B cell (primary cell): ENCODE measurements around the gene SSBP2. TPM values are rescaled to one million over a fixed set of nuclear protein-coding genes. Genes with fewer than 3 reads are reported as not detected.
A peak's percentile ranks its signal among the peaks of the same experiment; 100 is the strongest.

Source experiments
- ATAC-seq: fragments of 200-7000 bp; cut with Tn5 transposase; one replicate; pipeline ENCODE4 v1.10.0; 2021; ENCODE audit warnings: low read depth, mild to moderate bottlenecking, moderate number of reproducible peaks, moderate library complexity
- CTCF ChIA-PET: fragments of 350-600 bp; sonication (Branson Sonifier 250); formaldehyde crosslinking; loops from one replicate; lab custom pipeline; 2021; ENCODE audit warnings: antibody characterized with exemption, inconsistent platforms; lab: Charles Lee
- POLR2A ChIA-PET: fragments of 350-600 bp; sonication (Branson Sonifier 250); formaldehyde crosslinking; loops from one replicate; lab custom pipeline; 2021; ENCODE audit warnings: antibody characterized with exemption; lab: Charles Lee
- DNase-seq: peaks from one replicate; pipeline ENCODE4 v3.0.0; 2013
- H2AFZ ChIP-seq: 2 replicates; pipeline ENCODE4 v1.6.1; 2012; ENCODE audit warnings: mild to moderate bottlenecking, low read depth, low read length; ENCODE audit not compliant: insufficient read depth, poor library complexity, severe bottlenecking
- H3K27ac ChIP-seq, 2 donors: 1 replicate in 1 of 2; 2 replicates in 1 of 2; pipeline ENCODE4 v1.5.1; 2012 to 2013; ENCODE audit warnings: low read length in 2 of 2, mild to moderate bottlenecking in 2 of 2, moderate library complexity in 1 of 2
- H3K27me3 ChIP-seq, 4 experiments: fragments of 200-600 bp in 1 of 4; sonication (generic) in 1 of 4; replicated peaks in 1 of 4; 1 replicate in 2 of 4; 2 replicates in 2 of 4; pipeline versions ENCODE4 v1.6.1 to v1.7.0; 2013 to 2016; ENCODE audit warnings: low read length in 3 of 4, mild to moderate bottlenecking in 2 of 4, mixed read lengths in 1 of 4, moderate library complexity in 1 of 4; ENCODE audit not compliant: insufficient read depth in 4 of 4, control insufficient read depth in 3 of 4; ENCODE audit errors: control extremely low read depth in 1 of 4
- H3K36me3 ChIP-seq, 2 experiments: replicated peaks in 1 of 2; 1 replicate in 1 of 2; 2 replicates in 1 of 2; pipeline versions ENCODE4 v1.6.1 to v1.7.1; 2013; ENCODE audit warnings: low read length in 1 of 2; ENCODE audit not compliant: insufficient read depth in 2 of 2, control insufficient read depth in 1 of 2; ENCODE audit errors: control extremely low read depth in 1 of 2, extremely low read depth in 1 of 2
- H3K4me1 ChIP-seq, 2 donors: fragments of 200-600 bp in 1 of 2; sonication (generic) in 1 of 2; 1 replicate in 1 of 2; 2 replicates in 1 of 2; pipeline versions ENCODE4 v1.5.1 to v1.6.1; 2013 to 2017; ENCODE audit warnings: low read length in 2 of 2; ENCODE audit not compliant: control insufficient read depth in 2 of 2, insufficient read depth in 2 of 2
- H3K4me2 ChIP-seq: replicated peaks from 2 replicates; pipeline ENCODE3; 2012; ENCODE audit warnings: mild to moderate bottlenecking, low read depth, low read length; ENCODE audit not compliant: poor library complexity, severe bottlenecking
- H3K4me3 ChIP-seq, 5 experiments: fragments of 200-600 bp in 1 of 5; sonication (generic) in 1 of 5; 1 replicate in 3 of 5; 2 replicates in 2 of 5; pipeline versions ENCODE4 v1.5.1 to v1.7.0; 2011 to 2016; ENCODE audit warnings: low read length in 4 of 5, mild to moderate bottlenecking in 4 of 5, low read depth in 2 of 5, control low read depth in 1 of 5, moderate library complexity in 1 of 5; ENCODE audit not compliant: insufficient read depth in 1 of 5; ENCODE audit errors: control extremely low read depth in 1 of 5, extremely low read depth in 1 of 5
- H3K79me2 ChIP-seq: fragments of 200-600 bp; sonication (generic); one replicate; pipeline ENCODE4 v1.6.0; 2016; ENCODE audit warnings: low read length; ENCODE audit not compliant: control insufficient read depth, insufficient read depth
- H3K9ac ChIP-seq: fragments of 200-600 bp; sonication (generic); 2 replicates; pipeline ENCODE4 v1.6.1; 2017; ENCODE audit warnings: mild to moderate bottlenecking, low read length, moderate library complexity
- H3K9me3 ChIP-seq, 3 donors: one replicate each; pipeline versions ENCODE4 v1.6.1 to v1.7.1; 2013; ENCODE audit warnings: low read length in 2 of 3; ENCODE audit not compliant: control insufficient read depth in 2 of 3, insufficient read depth in 1 of 3; ENCODE audit errors: control extremely low read depth in 1 of 3
- H4K20me1 ChIP-seq: 2 replicates; pipeline ENCODE4 v1.6.0; 2012; ENCODE audit warnings: mild to moderate bottlenecking, low read length; ENCODE audit not compliant: insufficient read depth, control insufficient read depth, poor library complexity, severe bottlenecking
- H3K27ac Mint-ChIP-seq: one replicate; pipeline ENCODE4 v1.8.0; 2021; ENCODE audit warnings: mixed read lengths
- H3K27me3 Mint-ChIP-seq: one replicate; pipeline ENCODE4 v1.8.0; 2021; ENCODE audit warnings: mixed read lengths
- H3K4me1 Mint-ChIP-seq: one replicate; pipeline ENCODE4 v1.8.0; 2021; ENCODE audit warnings: mixed read lengths
- H3K4me3 Mint-ChIP-seq: one replicate; pipeline ENCODE4 v1.8.0; 2021; ENCODE audit warnings: mixed read lengths
- H3K9me3 Mint-ChIP-seq: one replicate; pipeline ENCODE4 v1.8.0; 2022; ENCODE audit warnings: mixed read lengths; ENCODE audit not compliant: insufficient read depth
- EZH2 ChIP-seq: IDR thresholded peaks from 2 replicates; pipeline ENCODE4 v1.6.1; 2012; ENCODE audit warnings: borderline replicate concordance, low read depth, mild to moderate bottlenecking, moderate library complexity, low read length; ENCODE audit not compliant: insufficient read depth, poor library complexity, severe bottlenecking
- WGBS: methylation state at CpG from one replicate; pipeline ENCODE4 v1.1.5; 2013; ENCODE audit warnings: missing lambda C conversion rate; ENCODE audit not compliant: insufficient coverage; 5-methylcytosine and 5-hydroxymethylcytosine counted together
- intact Hi-C: fragments of 100-400 bp; cut with micrococcal nuclease; formaldehyde crosslinking; loops from one replicate; pipeline ENCODE4 v1.10.0; 2022
- polyA plus RNA-seq: library from polyadenylated mRNA; depleted of rRNA; stranded (reverse); fragments of >200 nt; gene quantifications from 2 replicates; pipeline ENCODE4 v1.2.3, GENCODE V29; 2012
- total RNA-seq, 2 donors: library from RNA; stranded (reverse); fragments of 120-200 nt in 1 of 2; gene quantifications; 1 replicate in 1 of 2; 2 replicates in 1 of 2; pipeline versions ENCODE4 v1.2.3 to v1.2.4, GENCODE V29; 2013 to 2022
- TF ChIP-seq, protein P1 (sequence below): fragments of 200-600 bp; IDR thresholded peaks from one replicate; pipeline ENCODE4 v1.8.0; 2022; ENCODE audit warnings: antibody characterized with exemption, mild to moderate bottlenecking

Gene SSBP2
- total and polyA plus RNA-seq, 2 donors (not counting 1 experiment from before 2014, with no cell fraction given): 40.9 to 49.6 TPM

DNA sequence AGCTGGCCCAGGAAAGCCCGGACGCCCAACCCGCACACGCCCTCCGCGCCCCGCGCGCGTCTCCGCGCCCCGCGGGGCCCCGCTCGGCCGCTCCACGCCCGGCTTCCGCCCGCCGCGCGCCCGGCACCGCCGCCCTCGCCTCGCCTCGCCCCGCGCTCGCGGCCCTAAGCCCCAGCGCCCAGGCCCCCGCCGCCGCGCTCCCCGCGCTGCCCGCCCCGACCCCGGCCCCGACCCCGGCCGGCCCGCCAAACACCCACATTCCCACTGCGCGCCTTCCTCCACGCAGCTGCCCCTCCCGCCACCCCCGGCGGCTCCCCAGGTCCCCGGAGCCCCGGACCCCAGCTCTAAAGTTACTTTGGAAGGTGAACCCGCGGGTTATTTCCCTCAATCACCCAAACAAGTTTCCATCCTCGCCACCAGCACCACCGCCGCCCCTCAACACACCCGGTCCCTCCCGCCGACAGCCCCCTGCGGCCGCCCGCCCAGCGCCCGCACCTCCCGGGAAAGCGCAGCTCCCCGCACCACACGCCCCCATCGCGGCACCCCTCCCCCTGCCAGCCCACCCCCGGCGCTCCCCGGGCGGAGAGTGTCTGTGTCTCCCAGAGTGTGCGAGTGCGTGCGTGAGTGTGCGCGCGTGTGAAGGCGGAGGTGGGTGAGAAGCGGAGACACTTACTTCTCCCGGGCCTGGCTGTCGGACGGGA, 439 bp downstream of the SSBP2 start:
- no peaks in the 10 kb centered on the region for H3K9me3 Mint-ChIP-seq
- no peaks in the 10 kb centered on the region for H3K36me3 ChIP-seq
- DNase-seq (peak; percentile 55), ATAC-seq (no peak)
- peak overlapping the region; percentile 89 for H3K4me2 ChIP-seq
- H3K4me1 Mint-ChIP-seq: peaks cover 40% of the 10 kb centered on the region
- peaks cover 39% of the 10 kb centered on the region for H3K79me2 ChIP-seq
- no peak for TF ChIP-seq EZH2
- TF ChIP-seq, protein P1, sequence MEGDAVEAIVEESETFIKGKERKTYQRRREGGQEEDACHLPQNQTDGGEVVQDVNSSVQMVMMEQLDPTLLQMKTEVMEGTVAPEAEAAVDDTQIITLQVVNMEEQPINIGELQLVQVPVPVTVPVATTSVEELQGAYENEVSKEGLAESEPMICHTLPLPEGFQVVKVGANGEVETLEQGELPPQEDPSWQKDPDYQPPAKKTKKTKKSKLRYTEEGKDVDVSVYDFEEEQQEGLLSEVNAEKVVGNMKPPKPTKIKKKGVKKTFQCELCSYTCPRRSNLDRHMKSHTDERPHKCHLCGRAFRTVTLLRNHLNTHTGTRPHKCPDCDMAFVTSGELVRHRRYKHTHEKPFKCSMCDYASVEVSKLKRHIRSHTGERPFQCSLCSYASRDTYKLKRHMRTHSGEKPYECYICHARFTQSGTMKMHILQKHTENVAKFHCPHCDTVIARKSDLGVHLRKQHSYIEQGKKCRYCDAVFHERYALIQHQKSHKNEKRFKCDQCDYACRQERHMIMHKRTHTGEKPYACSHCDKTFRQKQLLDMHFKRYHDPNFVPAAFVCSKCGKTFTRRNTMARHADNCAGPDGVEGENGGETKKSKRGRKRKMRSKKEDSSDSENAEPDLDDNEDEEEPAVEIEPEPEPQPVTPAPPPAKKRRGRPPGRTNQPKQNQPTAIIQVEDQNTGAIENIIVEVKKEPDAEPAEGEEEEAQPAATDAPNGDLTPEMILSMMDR: no peak
- no peaks in the 10 kb centered on the region for H3K27me3 ChIP-seq
- under 1% methylated on average over 75 of the region's 90 CpGs for WGBS
- H3K27ac ChIP-seq: peak overlapping the region; percentile 74 to 89
- ChIA-PET CTCF (interaction anchor here (0.6 to 4.3 kb wide), 7 partner anchors 11 to 262 kb away, joined by 3 to 52 read pairs (median 3); partner anchors contain the start of gene ATG10), POLR2A (interaction anchor here (0.6 to 2.6 kb wide), 13 partner anchors 10 to 1494 kb away, joined by 3 to 81 read pairs (median 4); partner anchors contain the start of gene ATG10)
- intact Hi-C loops: loop anchor here (1.0 to 10.0 kb wide), 7 partner anchors 29 to 477 kb away; partner anchors contain the start of genes ATG10 and ZCCHC9
- no peaks in the 10 kb centered on the region for H3K27me3 Mint-ChIP-seq
- peak overlapping the region; percentile 98 for H3K27ac Mint-ChIP-seq
- H3K4me1 ChIP-seq: peaks cover 17 to 33% of the 10 kb centered on the region in 2 donors
- no peaks in the 10 kb centered on the region for H3K9me3 ChIP-seq
- H4K20me1 ChIP-seq: peaks cover 15% of the 10 kb centered on the region
- peak overlapping the region; percentile 26 to 84 (median 74) for H3K4me3 ChIP-seq
- peak overlapping the region; percentile 76 for H3K9ac ChIP-seq
- H2AFZ ChIP-seq: peak overlapping the region; percentile 86
- peak overlapping the region; percentile 95 for H3K4me3 Mint-ChIP-seq
